ENCODE results near the gene RPLP2. TPM values are rescaled to one million over a fixed set of nuclear protein-coding genes. Genes with fewer than 3 reads are reported as not detected.

The RPLP2 gene
- total and polyA plus RNA-seq, 4 donors: 1,256 to 1,452 (median 1,343) TPM

DNA sequence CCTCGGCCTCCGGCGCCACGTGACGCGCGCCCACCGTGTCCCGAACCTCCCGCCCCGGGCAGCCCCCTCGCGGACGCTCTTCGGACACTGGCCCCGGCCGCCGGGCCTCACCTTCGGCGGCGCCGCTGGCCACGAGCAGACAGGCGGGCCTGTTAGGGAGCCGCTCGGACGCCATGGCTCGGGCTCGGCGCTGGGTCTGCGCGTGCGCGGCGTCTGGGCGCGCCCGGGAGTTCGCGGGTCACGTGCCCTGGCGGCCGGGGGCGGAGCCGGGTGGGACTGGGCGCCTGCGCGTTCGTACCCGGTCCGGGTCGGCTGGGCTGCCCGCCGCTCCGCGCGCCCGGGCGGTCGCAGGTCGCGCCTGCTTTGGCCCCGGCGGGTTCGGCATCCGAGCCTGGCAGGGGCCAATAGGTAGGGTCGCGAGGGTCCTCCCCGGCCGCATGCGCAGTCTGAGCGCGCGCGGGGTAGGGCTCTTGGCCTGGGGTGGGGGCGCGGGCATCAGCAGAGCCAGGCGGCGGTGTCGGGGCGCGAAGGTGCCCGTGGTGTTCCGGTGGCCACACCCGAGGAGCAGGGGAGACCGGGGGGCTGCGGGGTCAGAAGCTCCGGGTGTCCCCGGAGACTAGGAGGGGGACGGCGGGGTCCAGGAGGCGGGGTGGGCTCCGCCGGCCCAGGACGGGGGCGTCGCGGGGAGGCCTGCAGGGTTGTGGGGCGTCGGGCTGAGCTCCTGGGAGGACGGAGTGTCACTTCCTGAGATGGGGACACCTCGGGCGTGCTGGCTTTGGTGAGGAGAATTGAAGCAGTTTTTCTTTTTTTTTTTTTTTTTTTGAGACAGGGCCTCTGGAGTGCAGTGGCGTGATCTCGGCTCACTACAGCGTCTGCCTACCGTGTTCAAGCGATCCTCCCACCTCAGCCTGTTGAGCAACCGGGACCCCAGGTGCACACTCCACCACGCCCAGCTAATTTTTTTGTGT is 32.2 kb upstream of the RPLP2 start, which contains the start of gene GATD1:
Gene GATD1, minus strand, starts transcription at position 200 of the 968 bp plus-strand sequence. Its CDS starts 25 bp downstream, at position 175.
- 1% methylated on average over 84 to 110 of the region's 110 CpGs for WGBS, 2 donors
- Histone ChIP-seq H3K36me3 (ENCODE audit: control insufficient read depth in 1 of 2, insufficient read depth in 2 of 2, low read length in 1 of 2) (no peaks in the 10 kb centered on the region), H3K4me3 (ENCODE audit: low read length in 2 of 2) (peak within 1 kb of the TSS; percentile 62 to 69), H3K4me1 (ENCODE audit: control insufficient read depth in 1 of 2, insufficient read depth in 2 of 2, low read length in 2 of 2) (no peaks in the 10 kb centered on the region), H3K9me3 (ENCODE audit: control insufficient read depth, low read length) (no peaks in the 10 kb centered on the region), H3K27ac (ENCODE audit: low read depth in 1 of 2, low read length in 2 of 2) (peak within 1 kb of the TSS in 1 of 2 donors; percentile 13), H3K27me3 (ENCODE audit: control insufficient read depth in 1 of 2, insufficient read depth in 2 of 2, low read length in 1 of 2) (no peaks in the 10 kb centered on the region)
- intact Hi-C loops (cut with DNase I): loop anchor here in 1 of 2 donors (10.0 kb wide), 1 partner anchor 223 kb away; no protein-coding TSS in a partner anchor
- ATAC-seq (ENCODE audit: low FRiP score) (peak; percentile 92), DNase-seq (peak; percentile 95 to 98)

DNA sequence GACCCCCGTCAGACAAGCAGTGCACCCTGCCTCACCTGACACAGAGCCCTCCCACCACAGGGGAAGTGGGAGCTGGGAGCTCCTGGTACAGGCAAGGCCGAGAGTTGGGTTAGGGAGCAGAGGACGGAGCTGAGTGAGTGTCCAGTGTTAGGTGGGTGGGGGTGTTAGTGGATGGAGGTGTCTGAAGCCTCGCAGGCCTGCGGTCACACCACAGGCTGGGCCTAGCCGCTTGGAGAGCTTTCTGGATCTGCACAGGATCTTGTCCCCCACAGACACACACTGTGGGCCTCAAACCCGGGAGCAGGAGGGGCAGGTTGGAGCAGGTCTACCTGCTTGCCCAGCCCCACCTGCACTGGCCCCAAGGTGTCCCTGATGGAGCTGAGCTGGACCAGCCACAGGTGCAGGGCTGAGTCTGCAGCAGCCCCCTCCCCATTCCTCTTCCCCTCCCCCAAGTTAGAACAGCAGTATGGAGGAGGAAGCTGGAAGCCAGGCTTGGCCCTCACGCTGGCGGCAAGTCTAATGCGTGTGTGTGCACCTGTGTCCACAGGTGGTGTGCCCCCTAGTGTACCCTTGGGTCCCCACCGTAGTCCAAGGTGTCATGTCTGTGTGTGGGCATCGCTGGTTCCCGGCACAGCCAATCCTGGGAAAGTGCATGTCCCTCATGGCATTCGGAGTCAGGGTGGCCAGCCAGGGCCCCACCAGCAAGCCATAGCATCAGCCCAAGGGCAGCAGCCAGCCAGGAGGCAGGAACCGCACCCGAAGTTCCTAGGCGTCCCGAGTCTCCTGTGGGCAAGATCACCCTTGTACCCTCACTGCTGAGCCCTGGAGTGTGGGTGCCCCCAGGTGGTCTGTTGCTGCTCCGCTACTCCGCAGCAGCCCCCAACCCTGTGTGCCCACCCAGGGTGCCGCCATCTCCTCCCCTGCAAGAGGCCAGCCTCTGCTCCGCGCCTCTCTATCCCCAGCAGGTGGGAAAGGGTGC is 30.5 kb upstream of the RPLP2 start:
- Histone ChIP-seq H3K36me3 (ENCODE audit: control insufficient read depth in 1 of 2, insufficient read depth in 2 of 2, low read length in 1 of 2) (no peaks in the 10 kb centered on the region), H3K27ac (ENCODE audit: low read depth in 1 of 2, low read length in 2 of 2) (no peak overlapping the region), H3K9me3 (ENCODE audit: control insufficient read depth, low read length) (no peaks in the 10 kb centered on the region), H3K4me1 (ENCODE audit: control insufficient read depth in 1 of 2, insufficient read depth in 2 of 2, low read length in 2 of 2) (no peaks in the 10 kb centered on the region), H3K27me3 (ENCODE audit: control insufficient read depth in 1 of 2, insufficient read depth in 2 of 2, low read length in 1 of 2) (no peaks in the 10 kb centered on the region), H3K4me3 (ENCODE audit: low read length in 2 of 2) (no peak overlapping the region)
- no peak for DNase-seq
- no peak for ATAC-seq (ENCODE audit: low FRiP score)
- intact Hi-C loops (cut with DNase I): loop anchor here in 1 of 2 donors (10.0 kb wide), 1 partner anchor 224 kb away; no protein-coding TSS in a partner anchor
- 94 to 95% methylated on average over 23 of the region's 23 CpGs for WGBS, 2 donors

DNA sequence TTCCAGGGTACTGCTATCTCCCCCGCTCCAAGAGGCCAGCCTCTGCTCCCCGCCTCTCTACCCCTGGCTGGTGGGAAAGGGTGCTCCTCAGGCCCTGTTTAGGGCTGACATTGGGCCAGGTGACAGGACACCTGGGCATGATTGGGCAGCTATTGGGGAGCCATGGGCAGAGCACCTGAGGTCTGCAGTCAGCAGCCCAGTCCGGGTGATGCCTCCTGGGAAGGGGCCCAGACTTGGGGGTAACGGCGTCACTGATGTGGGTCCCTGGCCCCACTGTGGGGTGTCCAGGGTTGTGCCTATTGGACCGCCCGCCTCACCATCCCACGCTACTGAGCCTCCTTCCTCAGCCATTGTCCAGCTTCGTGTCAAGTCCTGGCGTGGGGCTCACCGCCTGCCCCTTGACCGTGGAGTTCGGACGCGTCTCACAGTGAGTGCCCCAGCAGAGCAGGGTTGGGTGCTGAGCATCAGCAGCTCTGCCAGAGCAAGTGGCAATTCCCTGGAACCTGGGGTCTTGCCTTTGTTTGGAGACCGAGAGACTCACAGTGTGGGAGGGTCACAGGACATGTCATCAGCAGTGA is 29.7 kb upstream of the RPLP2 start:
- WGBS, 2 donors: 96 to 97% methylated on average over 16 of the region's 16 CpGs
- no peaks in the 10 kb centered on the region for H3K36me3 ChIP-seq (ENCODE audit: control insufficient read depth in 1 of 2, insufficient read depth in 2 of 2, low read length in 1 of 2)
- H3K4me1 ChIP-seq (ENCODE audit: control insufficient read depth in 1 of 2, insufficient read depth in 2 of 2, low read length in 2 of 2): no peaks in the 10 kb centered on the region
- H3K4me3 ChIP-seq (ENCODE audit: low read length in 2 of 2): no peak overlapping the region
- no peaks in the 10 kb centered on the region for H3K27me3 ChIP-seq (ENCODE audit: control insufficient read depth in 1 of 2, insufficient read depth in 2 of 2, low read length in 1 of 2)
- DNase-seq: no peak
- H3K9me3 ChIP-seq (ENCODE audit: control insufficient read depth, low read length): no peaks in the 10 kb centered on the region
- H3K27ac ChIP-seq (ENCODE audit: low read depth in 1 of 2, low read length in 2 of 2): no peak overlapping the region
- ATAC-seq (ENCODE audit: low FRiP score): no peak
- intact Hi-C loops (cut with DNase I): loop anchor here in 1 of 2 donors (10.0 kb wide), 1 partner anchor 225 kb away; no protein-coding TSS in a partner anchor

DNA sequence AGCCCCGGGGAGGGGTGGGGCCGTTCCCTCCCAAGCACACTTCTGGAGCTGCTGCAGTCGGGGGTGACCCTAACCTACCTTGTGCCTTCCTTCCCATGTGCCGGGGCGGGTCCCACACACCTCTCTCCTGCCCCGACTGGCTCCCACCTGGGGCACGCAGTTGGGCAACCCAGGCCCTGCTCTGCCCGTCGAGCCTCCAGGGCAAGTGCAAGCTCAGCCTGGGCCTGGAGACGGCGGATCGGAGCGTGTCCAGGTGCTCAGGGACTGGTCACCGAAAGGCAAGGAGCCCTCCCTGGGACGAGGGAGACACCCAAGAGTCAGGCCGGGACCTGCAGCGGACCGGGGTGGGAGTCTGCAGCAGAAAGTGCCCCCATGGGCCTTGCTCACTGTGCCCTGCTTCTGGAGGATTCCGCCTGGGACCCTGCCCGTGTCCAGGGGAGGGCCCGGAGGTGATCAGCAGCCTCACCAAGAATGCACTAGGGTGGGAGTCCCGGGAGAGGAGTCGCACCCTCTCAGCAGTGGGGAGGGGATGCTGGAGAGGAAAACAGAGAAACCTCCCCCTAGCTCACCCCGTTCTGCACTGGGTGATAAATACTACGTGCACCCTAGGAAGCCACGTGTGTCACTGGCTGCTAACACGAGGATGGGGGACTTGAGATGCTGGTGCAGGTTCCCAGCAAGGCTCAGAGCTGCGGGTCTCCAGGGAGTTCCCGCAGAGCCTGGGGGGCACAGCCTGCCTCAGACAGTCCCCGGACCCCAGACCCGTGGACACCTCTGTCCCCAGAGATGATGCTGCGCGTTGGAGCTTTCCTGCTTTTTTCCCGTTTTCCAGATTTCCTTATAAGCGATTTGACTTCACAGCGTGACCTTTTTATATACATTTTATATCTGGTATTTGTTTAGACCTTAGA is 27.2 kb upstream of the RPLP2 start:
- no peak for DNase-seq
- Histone ChIP-seq H3K4me1 (ENCODE audit: control insufficient read depth in 1 of 2, insufficient read depth in 2 of 2, low read length in 2 of 2) (no peaks in the 10 kb centered on the region), H3K27me3 (ENCODE audit: control insufficient read depth in 1 of 2, insufficient read depth in 2 of 2, low read length in 1 of 2) (no peaks in the 10 kb centered on the region), H3K27ac (ENCODE audit: low read depth in 1 of 2, low read length in 2 of 2) (no peak overlapping the region), H3K36me3 (ENCODE audit: control insufficient read depth in 1 of 2, insufficient read depth in 2 of 2, low read length in 1 of 2) (no peaks in the 10 kb centered on the region), H3K9me3 (ENCODE audit: control insufficient read depth, low read length) (no peaks in the 10 kb centered on the region), H3K4me3 (ENCODE audit: low read length in 2 of 2) (no peak overlapping the region)
- WGBS, 2 donors: 72 to 73% methylated on average over 36 of the region's 36 CpGs
- intact Hi-C loops (cut with DNase I): no loop called here
- ATAC-seq (ENCODE audit: low FRiP score): no peak

DNA sequence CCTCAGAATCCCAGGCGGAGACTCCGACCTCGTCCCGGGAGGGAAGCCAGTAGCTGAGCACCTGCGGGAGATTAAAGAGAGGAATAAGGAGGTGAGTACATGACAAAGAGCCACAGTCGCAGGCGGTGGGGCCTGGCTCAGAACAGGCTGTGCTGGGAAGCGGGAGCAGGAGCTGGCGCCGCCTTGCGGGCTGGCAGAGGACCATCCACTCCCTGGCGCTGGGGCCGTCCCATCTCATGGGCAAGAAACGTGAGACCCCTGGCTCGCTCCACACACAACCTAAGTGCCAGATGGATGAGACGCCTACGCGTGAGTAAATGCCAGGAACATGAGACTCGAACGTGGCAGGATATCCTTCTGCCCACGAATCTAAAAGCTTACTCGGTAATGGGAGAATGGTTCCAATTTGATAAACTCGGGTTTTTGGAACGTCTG is 26.2 kb upstream of the RPLP2 start:
- no peaks in the 10 kb centered on the region for H3K36me3 ChIP-seq (ENCODE audit: control insufficient read depth in 1 of 2, insufficient read depth in 2 of 2, low read length in 1 of 2)
- ATAC-seq (ENCODE audit: low FRiP score) (peak; percentile 71), DNase-seq (peak; percentile 83 to 93)
- no peaks in the 10 kb centered on the region for H3K27me3 ChIP-seq (ENCODE audit: control insufficient read depth in 1 of 2, insufficient read depth in 2 of 2, low read length in 1 of 2)
- intact Hi-C loops (cut with DNase I): no loop called here
- no peaks in the 10 kb centered on the region for H3K9me3 ChIP-seq (ENCODE audit: control insufficient read depth, low read length)
- whole genome bisulfite sequencing, 2 donors: 9% methylated on average over 24 of the region's 24 CpGs
- H3K4me3 ChIP-seq (ENCODE audit: low read length in 2 of 2): no peak overlapping the region
- H3K4me1 ChIP-seq (ENCODE audit: control insufficient read depth in 1 of 2, insufficient read depth in 2 of 2, low read length in 2 of 2): no peaks in the 10 kb centered on the region
- H3K27ac ChIP-seq (ENCODE audit: low read depth in 1 of 2, low read length in 2 of 2): no peak overlapping the region

DNA sequence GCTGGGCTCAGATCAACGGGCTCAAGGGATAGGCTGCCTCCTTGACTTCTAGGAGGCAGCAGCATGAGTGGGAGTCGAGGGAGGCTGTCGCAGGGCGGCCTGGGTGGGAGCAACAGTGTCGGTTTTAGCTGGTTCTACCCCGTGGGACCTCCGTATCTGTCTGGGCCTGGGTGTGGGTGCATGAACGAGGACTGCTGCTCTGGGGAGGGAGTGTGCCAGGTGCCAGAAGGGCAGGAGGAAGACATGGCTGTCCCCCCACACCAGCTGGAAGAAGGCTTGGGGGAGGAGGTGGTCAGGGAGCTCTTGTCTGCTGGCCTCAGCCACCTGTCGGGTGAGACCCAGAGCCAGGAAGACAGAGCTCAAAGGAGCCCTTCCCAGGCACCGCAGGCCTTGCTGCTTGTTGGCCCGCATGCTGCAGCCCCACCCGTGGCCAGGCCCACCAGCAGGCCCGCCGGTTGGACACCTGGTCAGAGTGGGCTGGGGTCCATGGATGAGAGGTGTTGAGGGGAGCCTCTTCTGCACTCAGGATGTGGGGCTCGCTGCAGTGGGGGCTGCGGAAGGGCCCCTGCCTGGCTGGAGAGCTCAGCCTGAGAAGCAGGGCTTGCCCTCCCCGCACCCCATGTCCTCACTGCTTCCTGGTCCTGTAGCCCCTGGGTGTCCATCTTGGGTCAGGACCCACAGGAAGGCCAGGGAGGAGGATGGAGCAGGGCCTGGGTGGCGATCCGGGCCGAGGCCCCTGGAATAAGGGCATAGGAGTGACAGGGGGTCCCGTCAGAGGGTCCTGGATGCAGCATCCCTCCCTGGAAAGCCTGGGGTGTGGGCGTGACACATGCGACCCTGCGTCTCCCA is 23.3 kb upstream of the RPLP2 start:
- ATAC-seq (ENCODE audit: low FRiP score): no peak
- Histone ChIP-seq H3K36me3 (ENCODE audit: control insufficient read depth in 1 of 2, insufficient read depth in 2 of 2, low read length in 1 of 2) (no peaks in the 10 kb centered on the region), H3K4me1 (ENCODE audit: control insufficient read depth in 1 of 2, insufficient read depth in 2 of 2, low read length in 2 of 2) (no peaks in the 10 kb centered on the region), H3K27me3 (ENCODE audit: control insufficient read depth in 1 of 2, insufficient read depth in 2 of 2, low read length in 1 of 2) (no peaks in the 10 kb centered on the region), H3K27ac (ENCODE audit: low read depth in 1 of 2, low read length in 2 of 2) (no peak overlapping the region), H3K4me3 (ENCODE audit: low read length in 2 of 2) (no peak overlapping the region), H3K9me3 (ENCODE audit: control insufficient read depth, low read length) (no peaks in the 10 kb centered on the region)
- DNase-seq: no peak
- intact Hi-C loops (cut with DNase I): no loop called here
- WGBS, 2 donors: 81 to 83% methylated on average over 23 to 24 of the region's 24 CpGs

DNA sequence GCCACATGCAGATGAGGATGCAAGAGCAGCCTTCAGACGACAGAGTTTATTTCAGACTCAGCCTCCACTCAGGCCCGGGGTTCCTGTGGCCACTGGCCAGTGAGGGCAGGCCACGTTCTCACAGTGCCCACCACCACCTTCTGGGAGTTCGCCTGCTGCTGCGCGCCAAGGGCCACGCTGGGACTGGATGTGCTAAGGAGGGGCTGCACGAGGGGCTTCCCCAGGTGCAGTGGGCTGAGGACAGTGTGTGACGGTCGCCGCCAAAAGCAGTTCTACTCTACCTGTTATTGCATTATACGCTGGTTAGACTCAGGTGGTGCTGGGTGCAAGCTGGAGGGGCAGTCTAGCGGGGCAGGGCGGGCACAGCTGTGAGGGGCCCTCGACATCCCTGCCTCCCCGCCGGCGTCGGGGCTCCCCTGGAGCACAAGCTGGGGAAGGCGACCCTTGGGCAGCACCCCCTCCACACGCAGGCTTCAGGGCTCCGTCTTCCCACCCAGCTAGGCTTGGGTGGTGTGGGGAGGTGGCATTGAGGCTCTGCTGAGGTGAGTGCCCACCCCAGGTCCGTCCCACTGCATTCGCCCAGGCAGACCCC is 22.6 kb upstream of the RPLP2 start:
- intact Hi-C loops (cut with DNase I): no loop called here

More for the DNA sequence above, 22.6 kb upstream of the RPLP2 start:
- DNase-seq (no peak), ATAC-seq (ENCODE audit: low FRiP score) (no peak)
- H3K4me1 ChIP-seq (ENCODE audit: control insufficient read depth in 1 of 2, insufficient read depth in 2 of 2, low read length in 2 of 2): no peaks in the 10 kb centered on the region
- WGBS, 2 donors: 88 to 90% methylated on average over 23 to 24 of the region's 24 CpGs
- H3K4me3 ChIP-seq (ENCODE audit: low read length in 2 of 2): no peak overlapping the region
- no peaks in the 10 kb centered on the region for H3K27me3 ChIP-seq (ENCODE audit: control insufficient read depth in 1 of 2, insufficient read depth in 2 of 2, low read length in 1 of 2)
- no peak overlapping the region for H3K27ac ChIP-seq (ENCODE audit: low read depth in 1 of 2, low read length in 2 of 2)
- no peaks in the 10 kb centered on the region for H3K9me3 ChIP-seq (ENCODE audit: control insufficient read depth, low read length)
- no peaks in the 10 kb centered on the region for H3K36me3 ChIP-seq (ENCODE audit: control insufficient read depth in 1 of 2, insufficient read depth in 2 of 2, low read length in 1 of 2)

All from aorta (tissue), 5 donors.